K562 (cell line): Measurements from ENCODE around the gene ICA1. TPM values are rescaled to one million over a fixed set of nuclear protein-coding genes. Genes with fewer than 3 reads are reported as not detected.

Experiments used
- ATAC-seq: fragments of 200-7000 bp; cut with Tn5 transposase; 3 replicates; pipeline ENCODE4 v1.9.1; 2020; ENCODE audit warnings: moderate library complexity
- BruUV-seq: library from RNA; stranded (reverse); fragments of 400-500 nt; replicated peaks from 2 replicates; lab custom pipeline; 2021; lab: Mats Ljungman, UMichigan
- CTCF ChIA-PET: fragments of 300-600 bp; formaldehyde crosslinking; extraction: SDS; loops from one replicate; lab custom pipeline; 2021; ENCODE audit warnings: low intra/inter-chr PET ratio; lab: Yijun Ruan, JAX
- POLR2A ChIA-PET: fragments of 300-600, 350-650 bp; sonication (Branson Sonifier 250); formaldehyde crosslinking; extraction: SDS; loops from one replicate; lab custom pipeline; 2021; ENCODE audit warnings: antibody characterized with exemption, inconsistent platforms; lab: Yijun Ruan, JAX
- DNase-seq, 4 experiments: peaks; one replicate each; pipeline versions ENCODE4 v3.0.0 to v3.0.0-alpha.2; 2011 to 2018; ENCODE audit warnings: low spot score in 3 of 4, mixed read lengths in 3 of 4; ENCODE audit errors: extremely low read depth in 1 of 4
- FAIRE-seq: peaks from 2 replicates; lab custom pipeline; 2011; peaks lifted over from hg19 to GRCh38; lab: Jason Lieb, UNC
- H2AFZ ChIP-seq: 2 replicates; pipeline ENCODE4 v1.6.0; 2011; ENCODE audit warnings: low read depth, low read length, control low read depth, inconsistent platforms
- H3K27ac ChIP-seq: fragments of 200-600 bp; 3 replicates; pipeline ENCODE4 v1.8.0; 2011; ENCODE audit warnings: low read depth, mild to moderate bottlenecking, control low read depth, inconsistent platforms, low read length, moderate library complexity, mixed read lengths; ENCODE audit errors: extremely low read depth
- H3K27me3 ChIP-seq, 2 experiments: fragments of 300-600 bp in 1 of 2; 2 replicates in 1 of 2; 3 replicates in 1 of 2; pipeline versions ENCODE4 v1.6.0 to v1.8.0; 2011; ENCODE audit warnings: inconsistent platforms in 2 of 2, low read length in 2 of 2, mild to moderate bottlenecking in 1 of 2, mixed read lengths in 1 of 2, moderate library complexity in 1 of 2; ENCODE audit not compliant: control insufficient read depth in 2 of 2, insufficient read depth in 2 of 2
- H3K36me3 ChIP-seq: fragments of 300-600 bp; 3 replicates; pipeline ENCODE4 v1.8.0; 2011; ENCODE audit warnings: mild to moderate bottlenecking, low read length, inconsistent platforms; ENCODE audit not compliant: control insufficient read depth, insufficient read depth
- H3K4me1 ChIP-seq, 2 experiments: fragments of 200-600 bp in 1 of 2; replicated peaks in 1 of 2; 2 replicates in 1 of 2; 3 replicates in 1 of 2; pipeline versions ENCODE4 v1.5.1 to v1.8.0; 2011; ENCODE audit warnings: inconsistent platforms in 2 of 2, low read length in 2 of 2, mild to moderate bottlenecking in 1 of 2, mixed read lengths in 1 of 2, moderate library complexity in 1 of 2; ENCODE audit not compliant: control insufficient read depth in 2 of 2, insufficient read depth in 2 of 2
- H3K4me2 ChIP-seq: 2 replicates; pipeline ENCODE4 v1.6.1; 2011; ENCODE audit warnings: low read length, control low read depth, inconsistent platforms, mixed read lengths; ENCODE audit not compliant: insufficient read depth
- H3K4me3 ChIP-seq: fragments of 200-600 bp; sonication (generic), shearing (Covaris generic); 2 replicates; pipeline ENCODE4 v1.5.1; 2016; ENCODE audit warnings: control low read depth, inconsistent platforms
- H3K79me2 ChIP-seq: fragments of 200-600 bp; 3 replicates; pipeline ENCODE4 v1.8.0; 2011; ENCODE audit warnings: low read length, inconsistent platforms; ENCODE audit not compliant: control insufficient read depth, insufficient read depth
- H3K9ac ChIP-seq, 2 experiments: 2 replicates each; pipeline versions ENCODE4 v1.6.0 to v1.6.1; 2011; ENCODE audit warnings: low read depth in 2 of 2, low read length in 2 of 2, control low read depth in 1 of 2, inconsistent platforms in 1 of 2, mild to moderate bottlenecking in 1 of 2, mixed read lengths in 1 of 2; ENCODE audit not compliant: insufficient read depth in 1 of 2
- H3K9me1 ChIP-seq: one replicate; pipeline ENCODE4 v1.6.0; 2011; ENCODE audit warnings: inconsistent platforms, mild to moderate bottlenecking, low read length, moderate library complexity; ENCODE audit not compliant: control insufficient read depth, insufficient read depth
- H3K9me3 ChIP-seq: replicated peaks from 2 replicates; pipeline ENCODE4 v1.5.1; 2011; ENCODE audit warnings: low read depth, low read length, inconsistent platforms; ENCODE audit not compliant: control insufficient read depth, insufficient read depth
- H4K20me1 ChIP-seq: replicated peaks from 2 replicates; pipeline ENCODE4 v1.6.1; 2011; ENCODE audit warnings: low read length, inconsistent platforms, mixed read lengths; ENCODE audit not compliant: control insufficient read depth, insufficient read depth
- CHD1 ChIP-seq: fragments of 200-600 bp; sonication (generic); IDR thresholded peaks from one replicate; pipeline ENCODE4 v1.6.1; 2012; ENCODE audit warnings: mild to moderate bottlenecking, moderate library complexity, low read length, inconsistent platforms
- GTF2B ChIP-seq: IDR thresholded peaks from 2 replicates; pipeline ENCODE4 v1.6.1; 2011; ENCODE audit not compliant: insufficient read length; ENCODE audit errors: extremely low read depth
- LEF1 ChIP-seq: fragments of 450-650 bp; IDR thresholded peaks from 2 replicates; pipeline ENCODE4 v1.6.1; 2016; ENCODE audit warnings: mild to moderate bottlenecking
- PBX2 ChIP-seq, 2 experiments: IDR thresholded peaks in 1 of 2; conservative IDR thresholded peaks in 1 of 2; 2 replicates each; pipeline ENCODE4 v1.6.1; 2016; ENCODE audit warnings: low read depth in 2 of 2, mild to moderate bottlenecking in 1 of 2, missing compliant biosample characterization in 1 of 2, missing genetic modification characterization in 1 of 2, moderate library complexity in 1 of 2
- RBM17 ChIP-seq: fragments of 200-400 bp; formaldehyde crosslinking; IDR thresholded peaks from 2 replicates; pipeline ENCODE4 v1.6.1; 2017; ENCODE audit warnings: low read depth, mild to moderate bottlenecking, low read length, borderline replicate concordance
- REST ChIP-seq, 2 experiments: fragments of 450-650 bp; formaldehyde crosslinking in 1 of 2; IDR thresholded peaks; 2 replicates each; pipeline versions ENCODE4 v1.4.0 to v1.6.1; 2014 to 2020; ENCODE audit warnings: mild to moderate bottlenecking in 2 of 2, borderline replicate concordance in 1 of 2, low read depth in 1 of 2
- SAFB ChIP-seq: fragments of 200-400 bp; formaldehyde crosslinking; IDR thresholded peaks from 2 replicates; pipeline ENCODE4 v1.6.1; 2017; ENCODE audit warnings: low read depth, low read length, borderline replicate concordance
- ZNF644 ChIP-seq: fragments of 200-800 bp; sonication (Bioruptor generic); IDR thresholded peaks from 2 replicates; pipeline ENCODE4 v1.6.1; 2016; ENCODE audit warnings: low read depth, missing genetic modification characterization, missing compliant biosample characterization
- WGBS: fragments of 100-300 bp; shearing (Covaris generic); methylation state at CpG from one replicate; pipeline ENCODE4 v1.1.6; 2016; ENCODE audit warnings: low coverage, mixed read lengths; ENCODE audit not compliant: insufficient coverage; ENCODE audit errors: missing lambda C conversion rate; 5-methylcytosine and 5-hydroxymethylcytosine counted together
- in situ Hi-C: fragments of 300-500 bp; cut with MboI; formaldehyde crosslinking; loops from 4 replicates; pipeline ENCODE4 v1.15.0; 2018; ENCODE audit warnings: inconsistent platforms, mixed read lengths
- intact Hi-C: fragments of 100-400 bp; cut with micrococcal nuclease; formaldehyde crosslinking; loops from 2 replicates; pipeline ENCODE4 v1.14.2; 2022
- polyA plus RNA-seq, 8 experiments: library from polyadenylated mRNA; depleted of rRNA in 4 of 8; stranded (reverse) in 5 of 8; unstranded in 3 of 8; fragments of >200 nt; fragmentation: Nextera tagmentation in 2 of 8; fragmentation: Illumina TruSeq in 1 of 8; extraction: Ambion mirVana in 2 of 8; extraction: Trizol in 1 of 8; gene quantifications; 2 replicates each; pipeline versions ENCODE4 v1.2.1 to v1.2.3, GENCODE V29; 2011 to 2014; ENCODE audit warnings: inconsistent platforms in 1 of 8, missing spikeins in 1 of 8
- total RNA-seq, 7 experiments: library from RNA; depleted of rRNA in 6 of 7; stranded (reverse); fragments of >200 nt in 6 of 7; fragmentation: Illumina TruSeq in 2 of 7; extraction: Trizol in 2 of 7; gene quantifications; 2 replicates each; pipeline versions ENCODE4 v1.2.1 to v1.2.3, GENCODE V29; 2011 to 2021; ENCODE audit warnings: low replicate concordance in 1 of 7

The ICA1 gene
- total and polyA plus RNA-seq, 9 of the 15 experiments (the other 6 are each of a cell fraction or from before 2014, with no cell fraction given), result 7.1 to 22.3 (median 16.4) TPM

GRCh38 chr7:8119262-8119661 is 142.7 kb downstream of the ICA1 start:
- WGBS, result 61% methylated on average over 8 of the region's 8 CpGs
- no peak for DNase-seq
- BruUV-seq, result no TSS peak
- Histone ChIP-seq H3K9me1 (no peaks in the 10 kb centered on the region), H3K4me3 (no peak overlapping the region), H3K27ac (no peak overlapping the region), H3K36me3 (no peaks in the 10 kb centered on the region), H3K79me2 (no peaks in the 10 kb centered on the region), H3K4me2 (no peak overlapping the region), H3K9me3 (no peaks in the 10 kb centered on the region), H2AFZ (no peak overlapping the region), H3K4me1 (peaks cover 0 to 6% of the 10 kb centered on the region in 2 experiments; a peak in 1 of 5 replicates), H3K9ac (no peak overlapping the region), H4K20me1 (no peaks in the 10 kb centered on the region), H3K27me3 (no peaks in the 10 kb centered on the region)
- no peak for ATAC-seq
- intact Hi-C loops, result loop anchor here (10.0 kb wide), 1 partner anchor 176 kb away; no protein-coding TSS in a partner anchor
- FAIRE-seq, result no peak
- ChIA-PET POLR2A (interaction anchor here (0.6 kb wide), 1 partner anchor 9 kb away, joined by 4 read pairs; no protein-coding TSS in a partner anchor), CTCF (no interaction called here)
- in situ Hi-C loops, result no loop called here
- TF ChIP-seq SAFB (no peak), REST (IDR thresholded peaks at IDR 0.05; ENCODE audit: borderline replicate concordance) (no peak), REST (CRISPR knock-in tag; IDR thresholded peaks at IDR 0.05; ENCODE audit: low read depth) (no peak), RBM17 (no peak), ZNF644 (tag) (no peak), PBX2 (CRISPR knock-in tag; IDR thresholded peaks at IDR 0.05; ENCODE audit: low read depth) (no peak), PBX2 (tag; conservative IDR thresholded peaks at IDR 0.05; ENCODE audit: low read depth) (no peak), GTF2B (no peak), CHD1 (no peak), LEF1 (no peak)
